Smooth muscle cell (in vitro differentiated cells): Measurements from ENCODE around the gene PARVA. TPM values are rescaled to one million over a fixed set of nuclear protein-coding genes. Genes with fewer than 3 reads are reported as not detected.
A peak's percentile ranks its signal among the peaks of the same experiment; 100 is the strongest.

Experiments
- DNase-seq: peaks from one replicate; lab custom pipeline; 2025; ENCODE audit not compliant: unreplicated experiment; lab: John Stamatoyannopoulos, UW
- H2AFZ ChIP-seq: fragments of 200-600 bp; sonication (generic); 2 replicates; pipeline ENCODE4 v1.6.0; 2016; ENCODE audit warnings: antibody characterized with exemption, low read depth, mild to moderate bottlenecking
- H3F3A ChIP-seq: fragments of 200-600 bp; sonication (generic); 2 replicates; pipeline ENCODE4 v1.6.0; 2017; ENCODE audit warnings: antibody characterized with exemption, low read depth
- H3K27ac ChIP-seq: fragments of 200-600 bp; sonication (generic); 2 replicates; pipeline ENCODE4 v1.5.1; 2016; ENCODE audit warnings: low read depth, mild to moderate bottlenecking
- H3K27me3 ChIP-seq: fragments of 200-600 bp; sonication (generic); 2 replicates; pipeline ENCODE4 v1.6.1; 2016; ENCODE audit warnings: low read depth, mild to moderate bottlenecking
- H3K36me3 ChIP-seq: fragments of 200-600 bp; sonication (generic); 2 replicates; pipeline ENCODE4 v1.5.1; 2016; ENCODE audit warnings: low read depth
- H3K4me1 ChIP-seq: fragments of 200-600 bp; sonication (generic); 2 replicates; pipeline ENCODE4 v1.5.1; 2016; ENCODE audit warnings: low read depth
- H3K4me2 ChIP-seq: fragments of 200-600 bp; sonication (generic); 2 replicates; pipeline ENCODE4 v1.6.0; 2016; ENCODE audit warnings: mild to moderate bottlenecking
- H3K4me3 ChIP-seq: fragments of 200-600 bp; sonication (generic); 2 replicates; pipeline ENCODE4 v1.5.1; 2016; ENCODE audit warnings: mild to moderate bottlenecking
- H3K79me2 ChIP-seq: fragments of 200-600 bp; sonication (generic); 2 replicates; pipeline ENCODE4 v1.6.0; 2016; ENCODE audit warnings: low read depth, mild to moderate bottlenecking
- H3K9ac ChIP-seq: fragments of 200-600 bp; sonication (generic); 2 replicates; pipeline ENCODE4 v1.6.0; 2016; ENCODE audit warnings: low read depth
- H3K9me3 ChIP-seq: fragments of 200-600 bp; sonication (generic); replicated peaks from 2 replicates; pipeline ENCODE4 v1.5.1; 2016; ENCODE audit warnings: low read depth
- H4K20me1 ChIP-seq: fragments of 200-600 bp; sonication (generic); 2 replicates; pipeline ENCODE4 v1.6.0; 2016; ENCODE audit warnings: low read depth
- whole genome bisulfite sequencing: methylation state at CpG from one replicate; pipeline ENCODE4 v1.1.7; 2016; ENCODE audit warnings: low lambda C conversion rate; 5-methylcytosine and 5-hydroxymethylcytosine counted together
- polyA plus RNA-seq: library from polyadenylated mRNA; unstranded; fragments of >200 nt; fragmentation: Nextera tagmentation; extraction: Ambion mirVana; gene quantifications from 2 replicates; pipeline ENCODE4 v1.2.1, GENCODE V29; 2016
- total RNA-seq: library from RNA; depleted of rRNA; stranded (reverse); fragments of >200 nt; gene quantifications from 2 replicates; pipeline ENCODE4 v1.2.3, GENCODE V29; 2014
- TF ChIP-seq, protein P1 (sequence below): fragments of 200-600 bp; sonication (generic); IDR thresholded peaks from 2 replicates; pipeline ENCODE4 v1.5.1; 2017; ENCODE audit warnings: borderline replicate concordance, mild to moderate bottlenecking, antibody characterized with exemption; ENCODE audit not compliant: insufficient read depth, poor library complexity, severe bottlenecking

PARVA gene
- total and polyA plus RNA-seq, 2 experiments from 2014 or later, result 73.9 to 99.4 TPM

DNA sequence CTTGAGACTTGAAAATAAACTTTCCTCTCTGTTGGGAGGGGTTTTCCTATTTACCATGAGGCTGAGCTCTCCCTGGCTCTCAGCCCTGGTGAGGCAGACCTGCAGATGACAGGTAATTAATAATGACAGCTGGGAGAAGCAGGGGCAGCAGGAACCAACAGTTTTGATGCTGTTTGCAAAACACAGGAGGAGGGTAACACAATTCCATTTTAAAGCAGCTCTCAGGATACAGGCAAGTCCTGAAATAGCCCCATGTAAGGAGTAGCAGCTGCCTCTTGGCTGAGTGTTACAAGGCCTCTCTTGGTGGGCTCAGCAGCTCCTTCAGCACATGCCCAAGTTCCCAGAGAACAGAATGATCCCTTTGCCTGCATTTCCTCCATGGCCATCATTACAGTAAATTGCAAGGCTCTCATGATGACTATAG, 13.3 kb downstream of the PARVA start:
- H3F3A ChIP-seq, result peaks cover 4% of the 10 kb centered on the region
- H3K9ac ChIP-seq, result no peak overlapping the region
- peak overlapping the region; percentile 36 for H3K27ac ChIP-seq
- H3K36me3 ChIP-seq, result peaks cover 3% of the 10 kb centered on the region
- H3K4me3 ChIP-seq, result no peak overlapping the region
- no peak overlapping the region for H3K4me2 ChIP-seq
- H2AFZ ChIP-seq, result no peak overlapping the region
- DNase-seq, result no peak
- TF ChIP-seq, protein P1, sequence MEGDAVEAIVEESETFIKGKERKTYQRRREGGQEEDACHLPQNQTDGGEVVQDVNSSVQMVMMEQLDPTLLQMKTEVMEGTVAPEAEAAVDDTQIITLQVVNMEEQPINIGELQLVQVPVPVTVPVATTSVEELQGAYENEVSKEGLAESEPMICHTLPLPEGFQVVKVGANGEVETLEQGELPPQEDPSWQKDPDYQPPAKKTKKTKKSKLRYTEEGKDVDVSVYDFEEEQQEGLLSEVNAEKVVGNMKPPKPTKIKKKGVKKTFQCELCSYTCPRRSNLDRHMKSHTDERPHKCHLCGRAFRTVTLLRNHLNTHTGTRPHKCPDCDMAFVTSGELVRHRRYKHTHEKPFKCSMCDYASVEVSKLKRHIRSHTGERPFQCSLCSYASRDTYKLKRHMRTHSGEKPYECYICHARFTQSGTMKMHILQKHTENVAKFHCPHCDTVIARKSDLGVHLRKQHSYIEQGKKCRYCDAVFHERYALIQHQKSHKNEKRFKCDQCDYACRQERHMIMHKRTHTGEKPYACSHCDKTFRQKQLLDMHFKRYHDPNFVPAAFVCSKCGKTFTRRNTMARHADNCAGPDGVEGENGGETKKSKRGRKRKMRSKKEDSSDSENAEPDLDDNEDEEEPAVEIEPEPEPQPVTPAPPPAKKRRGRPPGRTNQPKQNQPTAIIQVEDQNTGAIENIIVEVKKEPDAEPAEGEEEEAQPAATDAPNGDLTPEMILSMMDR, result no peak
- no peaks in the 10 kb centered on the region for H3K27me3 ChIP-seq
- H3K79me2 ChIP-seq, result peaks cover 100% of the 10 kb centered on the region
- no peaks in the 10 kb centered on the region for H3K9me3 ChIP-seq
- H3K4me1 ChIP-seq, result no peaks in the 10 kb centered on the region
- H4K20me1 ChIP-seq, result peaks cover 83% of the 10 kb centered on the region

GRCh38 chr11:12392672-12393071, 15.3 kb downstream of the PARVA start:
- H3F3A ChIP-seq, result peaks cover 10% of the 10 kb centered on the region
- H2AFZ ChIP-seq, result no peak overlapping the region
- H3K27me3 ChIP-seq, result no peaks in the 10 kb centered on the region
- no peaks in the 10 kb centered on the region for H3K9me3 ChIP-seq
- TF ChIP-seq, protein P1, result no peak
- no peak overlapping the region for H3K27ac ChIP-seq
- H3K9ac ChIP-seq, result no peak overlapping the region
- 93% methylated on average over 1 of the region's 1 CpG for WGBS
- H4K20me1 ChIP-seq, result peaks cover 76% of the 10 kb centered on the region
- peaks cover 3% of the 10 kb centered on the region for H3K36me3 ChIP-seq
- H3K79me2 ChIP-seq, result peaks cover 96% of the 10 kb centered on the region
- no peak for DNase-seq
- no peak overlapping the region for H3K4me3 ChIP-seq
- no peak overlapping the region for H3K4me2 ChIP-seq
- H3K4me1 ChIP-seq, result peaks cover 5% of the 10 kb centered on the region

- H4K20me1 ChIP-seq, result peaks cover 74% of the 10 kb centered on the region
- H3K9ac ChIP-seq, result no peak overlapping the region
- H3K4me1 ChIP-seq, result peaks cover 7% of the 10 kb centered on the region
- H3K4me3 ChIP-seq, result no peak overlapping the region
- H3K27me3 ChIP-seq, result no peaks in the 10 kb centered on the region
- no peak overlapping the region for H3K4me2 ChIP-seq
- TF ChIP-seq, protein P1, result no peak
- WGBS, result 94% methylated on average over 1 of the region's 1 CpG
- H2AFZ ChIP-seq, result no peak overlapping the region
- H3K9me3 ChIP-seq, result no peaks in the 10 kb centered on the region
- peaks cover 92% of the 10 kb centered on the region for H3K79me2 ChIP-seq
- H3F3A ChIP-seq, result peaks cover 13% of the 10 kb centered on the region
- H3K36me3 ChIP-seq, result peaks cover 3% of the 10 kb centered on the region
- DNase-seq, result no peak
- H3K27ac ChIP-seq, result no peak overlapping the region
These were observed 16.3 kb downstream of the PARVA start for GRCh38 chr11:12393691-12394090.

DNA sequence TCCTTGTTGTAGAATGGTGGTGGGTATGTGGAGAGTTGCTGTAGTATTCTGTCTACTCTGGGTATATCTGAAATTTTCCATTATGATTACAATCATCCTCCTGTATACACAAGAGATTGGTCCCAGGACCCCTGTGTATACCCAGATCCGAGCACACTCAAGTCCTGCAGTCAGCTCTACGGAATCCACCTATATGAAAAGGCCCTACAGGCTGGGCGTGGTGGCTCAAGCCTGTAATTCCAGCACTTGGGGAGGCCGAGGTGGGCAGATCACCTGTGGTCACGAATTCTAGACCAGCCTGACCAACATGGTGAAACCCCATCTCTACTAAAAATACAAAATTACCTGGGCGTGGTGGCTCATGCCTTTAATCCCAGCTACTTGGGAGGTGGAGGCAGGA, 17.2 kb downstream of the PARVA start:
- H3K9me3 ChIP-seq, result no peaks in the 10 kb centered on the region
- no peak overlapping the region for H3K9ac ChIP-seq
- WGBS, result 99% methylated on average over 6 of the region's 6 CpGs
- H3K4me1 ChIP-seq, result peaks cover 7% of the 10 kb centered on the region
- no peak overlapping the region for H3K27ac ChIP-seq
- H3K4me2 ChIP-seq, result no peak overlapping the region
- H3K36me3 ChIP-seq, result peaks cover 3% of the 10 kb centered on the region
- H3K27me3 ChIP-seq, result no peaks in the 10 kb centered on the region
- H2AFZ ChIP-seq, result no peak overlapping the region
- DNase-seq, result no peak
- TF ChIP-seq, protein P1, result no peak
- H3K4me3 ChIP-seq, result no peak overlapping the region
- peaks cover 20% of the 10 kb centered on the region for H3F3A ChIP-seq
- peaks cover 92% of the 10 kb centered on the region for H3K79me2 ChIP-seq
- peaks cover 74% of the 10 kb centered on the region for H4K20me1 ChIP-seq
